ENCODE measurements around the gene PPP1R1B.

Gene PPP1R1B

GRCh38 chr17:39684369-39685192 lies 57.8 kb downstream of the PPP1R1B start:
- no peak for DNase-seq (ENCODE audit: low read depth)
